Right kidney (tissue), 1 donor: ENCODE results near the gene AMY2B.
"Not testable (repeated sequence)": the region's sequence is repeated elsewhere in the genome, so short reads cannot be mapped to it uniquely, and the experiment has no call there.

Experiments used
- DNase-seq: peaks from one replicate; pipeline ENCODE4 v3.0.0-alpha.2; 2016

The AMY2B gene

DNA sequence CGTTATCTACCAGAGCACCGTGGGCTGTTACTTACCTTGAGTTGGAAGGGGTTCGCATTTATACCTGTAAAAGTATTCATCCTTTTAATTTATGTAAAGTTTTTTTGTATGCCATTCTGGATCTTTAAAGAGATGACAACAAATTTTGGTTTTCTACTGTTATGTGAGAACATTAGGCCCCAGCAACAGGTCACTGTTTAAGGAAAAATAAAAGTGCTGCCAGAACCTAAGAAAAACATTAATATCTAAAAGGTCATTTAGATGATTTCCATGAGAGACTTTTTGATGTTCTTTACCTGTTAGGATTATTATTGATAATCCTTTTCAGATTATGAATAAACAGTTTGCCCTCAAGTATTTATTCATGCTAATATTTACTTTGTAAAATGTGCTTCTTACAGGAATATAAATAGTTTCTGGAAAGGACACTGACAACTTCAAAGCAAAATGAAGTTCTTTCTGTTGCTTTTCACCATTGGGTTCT lies 45.6 kb downstream of the AMY2B start, which contains the start of gene AMY2A:
Gene AMY2A, plus strand, starts transcription at position 434 of the 484 bp plus-strand sequence. Its CDS starts 14 bp downstream, at position 448.
- not testable (repeated sequence) for DNase-seq

GRCh38 chr1:103627436-103627835 lies 56.0 kb downstream of the AMY2B start:
- DNase-seq = not testable (repeated sequence)
